MCF 10A (cell line): ENCODE measurements around the gene SEPTIN14. TPM values are rescaled to one million over a fixed set of nuclear protein-coding genes. Genes with fewer than 3 reads are reported as not detected.

ENCODE experiments used
- BruUV-seq: library from RNA; stranded (reverse); fragments of 400-500 nt; replicated peaks from 2 replicates; lab custom pipeline; 2021; lab: Mats Ljungman, UMichigan
- CTCF ChIA-PET: fragments of 300-600 bp; sonication (Branson Sonifier 250); formaldehyde crosslinking; extraction: SDS; loops from one replicate; lab custom pipeline; 2021; ENCODE audit warnings: antibody characterized with exemption, inconsistent platforms; lab: Yijun Ruan, JAX
- POLR2A ChIA-PET: fragments of 300-600, 350-650 bp; sonication (Branson Sonifier 250); formaldehyde crosslinking; extraction: SDS; loops from one replicate; lab custom pipeline; 2020; ENCODE audit warnings: antibody characterized with exemption, inconsistent platforms; lab: Yijun Ruan, JAX
- DNase-seq: peaks from one replicate; pipeline ENCODE4 v3.0.0-alpha.2; 2018; ENCODE audit not compliant: unreplicated experiment
- H3K27ac Mint-ChIP-seq: one replicate; pipeline ENCODE4 v1.8.0; 2022; ENCODE audit warnings: mild to moderate bottlenecking, low read depth, mixed read lengths; ENCODE audit not compliant: unreplicated experiment
- H3K27me3 Mint-ChIP-seq: one replicate; pipeline ENCODE4 v1.8.0; 2022; ENCODE audit warnings: mixed read lengths; ENCODE audit not compliant: insufficient read depth, unreplicated experiment
- H3K36me3 Mint-ChIP-seq: one replicate; pipeline ENCODE4 v1.8.0; 2022; ENCODE audit warnings: mild to moderate bottlenecking, moderate library complexity, mixed read lengths; ENCODE audit not compliant: insufficient read depth, unreplicated experiment
- H3K4me1 Mint-ChIP-seq: one replicate; pipeline ENCODE4 v1.8.0; 2022; ENCODE audit warnings: mixed read lengths; ENCODE audit not compliant: insufficient read depth, unreplicated experiment
- H3K4me3 Mint-ChIP-seq: one replicate; pipeline ENCODE4 v1.8.0; 2022; ENCODE audit warnings: mild to moderate bottlenecking, moderate library complexity, mixed read lengths; ENCODE audit not compliant: unreplicated experiment
- H3K9me3 Mint-ChIP-seq: one replicate; pipeline ENCODE4 v1.8.0; 2022; ENCODE audit warnings: mixed read lengths; ENCODE audit not compliant: unreplicated experiment
- CTCF ChIP-seq: fragments of 200-600 bp; IDR thresholded peaks from one replicate; pipeline ENCODE4 v1.8.0; 2022; ENCODE audit warnings: antibody characterized with exemption, mild to moderate bottlenecking; ENCODE audit not compliant: unreplicated experiment
- intact Hi-C: fragments of 100-400 bp; cut with micrococcal nuclease; formaldehyde crosslinking; loops from 2 replicates; pipeline ENCODE4 v1.14.1; 2022
- total RNA-seq: library from RNA; stranded (reverse); gene quantifications from 2 replicates; pipeline ENCODE4 v1.2.3, GENCODE V29; 2022

Gene SEPTIN14
- total RNA-seq, 1 experiment from 2014 or later, result not detected

GRCh38 chr7:55784151-55784550, 78.4 kb downstream of the SEPTIN14 start:
- H3K9me3 Mint-ChIP-seq, result peaks cover 7% of the 10 kb centered on the region
- ChIA-PET POLR2A (no interaction called here), CTCF (interaction anchor here (0.5 to 0.8 kb wide), 3 partner anchors 10 to 85 kb away, joined by 3 to 5 read pairs (median 3); no protein-coding TSS in a partner anchor)
- H3K27me3 Mint-ChIP-seq, result no peaks in the 10 kb centered on the region
- H3K36me3 Mint-ChIP-seq, result peaks cover 4% of the 10 kb centered on the region
- TF ChIP-seq CTCF, result no peak
- DNase-seq, result no peak
- intact Hi-C loops, result no loop called here
- BruUV-seq, result no TSS peak
- H3K27ac Mint-ChIP-seq, result no peak overlapping the region
- H3K4me1 Mint-ChIP-seq, result no peaks in the 10 kb centered on the region
- no peak overlapping the region for H3K4me3 Mint-ChIP-seq

- ChIA-PET CTCF (interaction anchor here (0.6 kb wide), 2 partner anchors 18 to 462 kb away, joined by 3 to 4 read pairs; no protein-coding TSS in a partner anchor), POLR2A (no interaction called here)
- H3K4me3 Mint-ChIP-seq, result no peak overlapping the region
- intact Hi-C loops, result loop anchor here (10.0 kb wide), 1 partner anchor 106 kb away; the partner anchor contains the start of gene ZNF713
- TF ChIP-seq CTCF, result no peak
- no peaks in the 10 kb centered on the region for H3K27me3 Mint-ChIP-seq
- H3K27ac Mint-ChIP-seq, result no peak overlapping the region
- DNase-seq, result no peak
- BruUV-seq, result no TSS peak
- H3K4me1 Mint-ChIP-seq, result no peaks in the 10 kb centered on the region
- peaks cover 7% of the 10 kb centered on the region for H3K9me3 Mint-ChIP-seq
- peaks cover 4% of the 10 kb centered on the region for H3K36me3 Mint-ChIP-seq
Measured at GRCh38 chr7:55778631-55779030, 83.9 kb downstream of the SEPTIN14 start.

GRCh38 chr7:55776196-55776595, 86.4 kb downstream of the SEPTIN14 start:
- no peaks in the 10 kb centered on the region for H3K36me3 Mint-ChIP-seq
- H3K9me3 Mint-ChIP-seq, result peaks cover 7% of the 10 kb centered on the region
- no peaks in the 10 kb centered on the region for H3K4me1 Mint-ChIP-seq
- TF ChIP-seq CTCF, result no peak
- no peaks in the 10 kb centered on the region for H3K27me3 Mint-ChIP-seq
- no peak overlapping the region for H3K27ac Mint-ChIP-seq
- ChIA-PET CTCF (no interaction called here), POLR2A (no interaction called here)
- no TSS peak for BruUV-seq
- no peak for DNase-seq
- no peak overlapping the region for H3K4me3 Mint-ChIP-seq
- intact Hi-C loops, result loop anchor here (10.0 kb wide), 1 partner anchor 109 kb away; the partner anchor contains the start of gene ZNF713

GRCh38 chr7:55775051-55775420, 87.5 kb downstream of the SEPTIN14 start:
- intact Hi-C loops, result loop anchor here (10.0 kb wide), 1 partner anchor 110 kb away; the partner anchor contains the start of gene ZNF713
- CTCF ChIA-PET, result interaction anchor here (0.6 to 0.7 kb wide), 2 partner anchors 124 to 227 kb away, joined by 3 read pairs; no protein-coding TSS in a partner anchor
- no peaks in the 10 kb centered on the region for H3K4me1 Mint-ChIP-seq
- H3K4me3 Mint-ChIP-seq, result peak overlapping the region; percentile 25
- BruUV-seq, result no TSS peak
- no peaks in the 10 kb centered on the region for H3K36me3 Mint-ChIP-seq
- POLR2A ChIA-PET, result interaction anchor here (0.7 to 1.1 kb wide), 3 partner anchors 9 to 276 kb away, joined by 3 to 4 read pairs (median 4); partner anchors contain the start of gene PSPH
- H3K9me3 Mint-ChIP-seq, result peaks cover 7% of the 10 kb centered on the region
- peak overlapping the region; percentile 73 for H3K27ac Mint-ChIP-seq
- no peak for TF ChIP-seq CTCF
- no peaks in the 10 kb centered on the region for H3K27me3 Mint-ChIP-seq
- no peak for DNase-seq
